Kasumi-1 (cell line): Measurements from ENCODE around the gene TAF10.

ENCODE experiments used
- DNase-seq, 2 experiments: peaks; one replicate each; lab custom pipeline; 2025; lab: John Stamatoyannopoulos, UW

The TAF10 gene

GRCh38 chr11:6612213-6613041, at the start of gene TAF10:
TAF10 (minus strand) TSS chr11:6612216; CDS start chr11:6612189, 27 bp downstream.
- DNase-seq, result peak; percentile 93 to 96

GRCh38 chr11:6660712-6661111, 48.7 kb upstream of the TAF10 start:
- no peak for DNase-seq

GRCh38 chr11:6658647-6659046, 46.6 kb upstream of the TAF10 start:
- DNase-seq, result no peak

- DNase-seq, result no peak
Measured at GRCh38 chr11:6657346-6657745, 45.3 kb upstream of the TAF10 start.

GRCh38 chr11:6656936-6657335, 44.9 kb upstream of the TAF10 start:
- no peak for DNase-seq

- DNase-seq, result no peak
Measured at GRCh38 chr11:6656584-6656915, 44.5 kb upstream of the TAF10 start.

GRCh38 chr11:6655790-6656583, 44.0 kb upstream of the TAF10 start, which contains the start of gene DCHS1:
DCHS1 (minus strand) TSS chr11:6655809; CDS start chr11:6641613, 14,196 bp downstream.
- DNase-seq, result no peak

GRCh38 chr11:6655020-6655789, 43.2 kb upstream of the TAF10 start:
- no peak for DNase-seq

- DNase-seq, result no peak
Measured at GRCh38 chr11:6654281-6655019, 42.4 kb upstream of the TAF10 start.

GRCh38 chr11:6653656-6654055, 41.6 kb upstream of the TAF10 start:
- no peak for DNase-seq

GRCh38 chr11:6653097-6653496, 41.1 kb upstream of the TAF10 start:
- no peak for DNase-seq

GRCh38 chr11:6652182-6652581, 40.2 kb upstream of the TAF10 start:
- no peak for DNase-seq

- no peak for DNase-seq
Measured at GRCh38 chr11:6650980-6651379, 39.0 kb upstream of the TAF10 start.

- DNase-seq, result no peak
Measured at GRCh38 chr11:6650104-6650503, 38.1 kb upstream of the TAF10 start.

GRCh38 chr11:6648501-6648900, 36.5 kb upstream of the TAF10 start:
- no peak for DNase-seq

GRCh38 chr11:6647836-6648235, 35.8 kb upstream of the TAF10 start:
- DNase-seq, result no peak

GRCh38 chr11:6646918-6647679, 35.1 kb upstream of the TAF10 start:
- DNase-seq, result peak; percentile 93 to 94

- DNase-seq, result peak; percentile 79 to 86
Measured at GRCh38 chr11:6646576-6646917, 34.5 kb upstream of the TAF10 start.

GRCh38 chr11:6646071-6646470, 34.1 kb upstream of the TAF10 start:
- DNase-seq, result no peak

- DNase-seq, result no peak
Measured at GRCh38 chr11:6642957-6643356, 30.9 kb upstream of the TAF10 start.
